NCI-H1694 treated with DMSO at 0.1 percent for 48 hours (cell line): ENCODE measurements around the gene ACO2.

ENCODE experiments used
- DNase-seq: peaks from one replicate; lab custom pipeline; 2025; lab: John Stamatoyannopoulos, UW

Gene ACO2

DNA sequence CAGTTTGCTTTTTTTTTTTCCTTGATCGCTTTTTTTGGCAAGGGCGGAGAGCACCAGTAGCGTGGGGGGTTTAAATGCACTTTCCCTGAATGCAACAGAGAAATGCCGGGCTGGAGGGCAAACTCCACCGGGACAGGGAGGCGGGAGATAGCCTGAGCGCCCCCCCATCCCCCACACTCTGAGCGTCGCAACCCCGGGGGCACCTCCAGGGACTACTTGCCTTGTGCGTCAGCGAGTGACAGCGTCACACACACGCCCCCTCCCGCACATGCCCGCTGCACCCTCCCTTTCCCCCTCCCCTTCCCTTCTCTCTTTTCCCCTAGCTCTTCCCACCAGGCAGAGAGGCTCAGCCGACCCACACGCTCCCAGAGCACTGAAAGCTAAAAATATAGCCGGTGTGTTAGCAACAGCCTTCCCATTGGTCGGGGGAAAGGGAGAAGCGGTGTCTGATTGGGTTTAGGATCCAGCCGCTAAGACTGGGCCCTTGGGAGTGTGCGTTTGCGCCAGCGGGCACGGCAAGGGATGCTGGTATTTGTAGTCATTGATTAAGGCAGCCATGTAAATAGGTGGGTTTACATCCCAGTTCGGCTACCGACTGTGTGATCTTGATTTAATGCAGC is 20.6 kb upstream of the ACO2 start:
- DNase-seq: peak; percentile 99

DNA sequence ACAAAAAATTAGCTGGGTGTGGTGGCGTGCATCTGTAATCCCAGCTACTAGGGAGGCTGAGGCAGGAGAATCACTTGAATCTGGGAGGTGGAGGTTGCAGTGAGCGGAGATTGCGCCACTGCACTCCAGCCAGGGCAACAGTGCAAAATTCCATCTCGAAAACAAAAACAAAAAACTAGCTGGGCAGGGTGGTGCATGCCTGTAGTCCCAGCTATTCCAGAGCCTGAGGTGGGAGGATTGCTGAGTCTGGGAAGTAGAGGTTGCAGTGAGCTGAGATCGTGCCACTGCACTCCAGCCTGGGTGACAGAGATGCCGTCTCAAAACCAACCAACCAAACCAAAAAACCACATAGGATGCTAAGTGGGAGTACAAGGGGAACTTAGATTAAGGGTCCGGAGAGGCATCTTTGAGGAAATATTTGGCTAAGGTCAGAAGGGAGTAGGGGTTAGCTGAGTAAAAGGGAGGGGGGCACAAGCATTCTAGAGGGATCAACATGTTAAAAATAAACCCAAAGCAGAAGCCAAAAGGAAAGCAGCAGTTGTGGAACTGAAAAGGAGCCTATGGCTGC is 10.7 kb upstream of the ACO2 start:
- no peak for DNase-seq

- no peak for DNase-seq
Observed at GRCh38 chr22:41459431-41459830, 9.5 kb upstream of the ACO2 start.

- peak; percentile 29 for DNase-seq
Observed at GRCh38 chr22:41460071-41460470, 8.8 kb upstream of the ACO2 start.

- no peak for DNase-seq
Observed at GRCh38 chr22:41461901-41462300, 7.0 kb upstream of the ACO2 start.

- no peak for DNase-seq
Observed at GRCh38 chr22:41469218-41469851, 418 bp downstream of the ACO2 start.

DNA sequence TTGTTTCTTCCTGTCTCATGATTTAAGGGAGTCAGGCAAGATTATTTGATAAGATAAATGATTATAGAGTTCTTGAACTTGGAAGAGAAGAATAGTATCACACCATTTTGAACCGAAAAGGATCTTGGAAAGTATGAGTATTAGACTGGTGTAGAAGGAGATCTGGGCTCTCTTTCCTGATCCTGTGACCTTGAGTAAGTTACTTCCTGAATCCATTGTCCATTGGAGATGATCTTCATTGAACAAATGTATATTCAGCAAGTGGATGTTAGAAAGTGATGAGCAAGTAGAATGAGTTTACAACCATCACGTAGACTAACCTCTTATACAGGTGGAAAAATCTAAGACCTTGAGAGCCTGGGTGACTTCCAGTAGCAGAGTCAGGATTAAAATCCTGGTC is 2.0 kb downstream of the ACO2 start:
- DNase-seq: no peak

- no peak for DNase-seq
Observed at GRCh38 chr22:41471568-41471967, 2.7 kb downstream of the ACO2 start.

DNA sequence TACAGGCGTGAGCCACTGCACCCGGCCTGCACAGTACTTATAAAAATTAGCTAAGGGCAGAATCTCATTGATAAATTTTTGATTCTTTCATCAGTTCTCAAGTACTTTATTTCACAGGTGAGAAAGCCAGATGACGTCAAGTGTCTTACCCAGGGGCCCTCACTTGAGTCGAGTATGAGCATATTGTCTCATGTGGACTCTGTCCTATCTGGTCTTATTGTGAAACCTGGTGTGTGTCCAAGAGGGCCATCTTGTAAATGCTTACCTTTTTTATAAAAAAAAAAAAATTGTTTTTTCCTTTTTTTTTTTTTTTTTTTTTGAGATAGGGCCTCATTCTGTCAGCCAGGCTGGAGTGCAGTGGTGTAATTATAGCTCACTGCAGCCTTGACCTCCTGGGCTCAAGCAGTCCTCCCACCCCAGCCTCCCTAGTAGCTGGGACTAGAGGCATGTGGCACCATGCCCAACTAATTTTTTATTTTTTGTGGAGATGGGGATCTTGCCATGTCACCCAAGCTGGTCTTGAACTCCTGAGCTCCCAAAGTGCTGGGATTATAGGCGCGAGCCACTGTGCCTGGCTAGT is 6.0 kb downstream of the ACO2 start:
- DNase-seq: no peak

GRCh38 chr22:41478473-41478872 is 9.6 kb downstream of the ACO2 start:
- DNase-seq: no peak

GRCh38 chr22:41478891-41479521 is 10.1 kb downstream of the ACO2 start:
- peak; percentile 83 for DNase-seq

DNA sequence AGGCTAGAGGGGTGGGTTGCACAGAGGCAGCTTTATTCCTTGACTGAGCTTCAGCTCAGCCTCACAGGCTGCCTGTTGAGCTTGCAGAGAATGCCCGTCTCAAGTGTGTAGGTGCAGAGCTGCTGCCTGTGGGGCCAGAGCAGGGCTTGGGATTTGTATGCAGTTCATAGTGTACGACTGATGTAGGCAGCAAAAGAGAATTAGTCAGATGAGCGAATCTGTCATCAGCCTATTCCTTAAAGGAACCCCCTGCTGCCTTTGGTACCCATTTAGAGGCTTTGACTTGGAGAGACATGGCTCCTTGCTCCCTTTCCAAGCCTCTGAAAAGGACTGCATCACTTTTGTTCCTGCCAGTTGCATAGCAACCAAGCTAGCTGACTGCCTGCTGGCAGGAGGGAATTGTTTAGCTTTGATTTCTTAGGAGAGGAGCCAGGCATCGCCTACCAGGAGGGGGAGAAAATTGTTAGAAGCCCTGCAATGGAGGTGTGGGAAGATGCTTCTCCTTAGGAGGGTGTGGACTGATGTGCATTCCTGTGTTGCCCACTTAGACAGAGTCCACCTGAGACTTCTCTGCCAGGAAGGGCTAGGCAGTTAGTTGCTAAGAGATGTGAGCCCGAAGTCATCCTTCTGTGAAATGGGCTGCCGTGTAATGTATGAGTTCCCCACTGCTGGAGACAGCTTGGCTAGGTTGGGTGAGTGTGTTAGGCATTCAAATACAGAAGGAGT is 10.9 kb downstream of the ACO2 start:
- no peak for DNase-seq

- peak; percentile 20 for DNase-seq
Observed at GRCh38 chr22:41480397-41480735, 11.4 kb downstream of the ACO2 start.

DNA sequence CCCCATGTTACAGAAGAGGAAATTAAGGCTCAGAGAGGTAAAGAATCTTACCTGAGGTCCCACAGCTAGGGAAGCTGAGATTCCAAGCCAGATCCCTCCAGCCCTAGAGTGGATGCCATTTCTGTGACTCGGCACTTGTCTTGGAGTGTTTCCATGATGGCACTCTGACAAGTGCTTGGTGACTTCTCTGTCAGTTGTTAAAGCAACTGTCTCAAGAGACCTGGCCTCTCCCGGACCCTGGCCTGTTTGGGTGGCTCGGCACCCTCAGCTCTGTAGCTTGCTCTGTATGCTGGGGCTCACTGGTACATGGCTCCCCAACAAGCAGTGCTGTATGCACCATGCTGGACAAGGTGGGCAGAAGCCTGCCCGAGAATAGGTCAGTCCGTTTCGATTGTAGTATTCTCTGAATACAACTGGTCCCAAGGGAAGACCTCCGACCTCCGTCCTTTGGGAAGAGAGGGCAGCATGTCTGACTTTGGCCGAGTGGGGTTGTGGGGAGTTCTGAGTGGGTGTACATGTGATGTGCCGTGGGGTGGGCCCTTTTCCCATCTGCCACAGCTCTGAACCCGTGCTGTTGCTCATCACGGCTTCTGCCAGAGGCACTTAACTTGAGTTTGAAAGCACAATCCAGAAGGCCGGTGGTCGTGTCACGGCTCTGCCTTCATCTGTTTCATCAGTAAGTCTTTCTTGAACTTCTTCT is 12.4 kb downstream of the ACO2 start:
- DNase-seq: no peak

GRCh38 chr22:41481925-41482318 is 13.0 kb downstream of the ACO2 start:
- no peak for DNase-seq

GRCh38 chr22:41482319-41482935 is 13.5 kb downstream of the ACO2 start:
- no peak for DNase-seq

DNA sequence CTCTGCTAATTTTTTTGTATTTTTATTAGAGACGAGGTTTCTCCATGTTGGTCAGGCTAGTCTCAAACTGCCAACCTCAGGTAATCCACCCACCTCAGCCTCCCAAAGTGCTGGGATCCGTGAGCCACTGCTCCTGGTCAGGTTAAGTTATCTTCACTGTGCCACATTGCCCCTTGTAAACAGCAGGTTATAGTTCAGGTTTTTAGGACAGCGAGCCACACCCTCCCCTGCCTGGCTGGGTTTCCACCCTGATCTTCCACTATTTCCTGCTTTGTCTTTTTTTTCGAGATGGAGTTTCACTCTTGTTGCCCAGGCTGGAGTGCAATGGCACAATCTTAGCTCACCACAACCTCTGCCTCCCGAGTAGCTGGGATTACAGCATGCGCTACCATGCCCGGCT is 16.1 kb downstream of the ACO2 start:
- no peak for DNase-seq

GRCh38 chr22:41487037-41487935 is 18.4 kb downstream of the ACO2 start:
- DNase-seq: no peak

DNA sequence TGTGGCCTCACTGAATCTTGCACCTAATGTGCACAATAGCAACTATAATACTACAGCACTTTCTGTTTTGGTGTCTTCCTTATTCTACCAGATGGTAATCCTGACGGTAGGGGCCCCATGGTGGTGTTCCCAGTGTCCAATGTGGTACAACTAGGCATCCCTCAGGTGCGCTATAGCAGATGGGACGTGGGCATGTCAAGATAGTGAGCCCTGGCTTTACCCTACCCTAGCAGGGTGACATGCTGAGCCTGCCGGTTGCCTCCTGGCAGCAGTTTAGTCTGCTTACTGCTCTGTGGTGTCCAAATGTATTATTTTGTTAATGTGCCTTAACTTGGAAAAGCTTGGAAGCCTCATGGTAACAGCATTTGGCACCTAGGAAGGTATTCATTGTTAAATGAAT is 19.2 kb downstream of the ACO2 start:
- DNase-seq: no peak
